Measurements from ENCODE around the gene PPP2R5A.

The PPP2R5A gene

GRCh38 chr1:212310383-212310782, 25.2 kb downstream of the PPP2R5A start:
- no peak for TF ChIP-seq EZH2phosphoT487 (IDR thresholded peaks at IDR 0.05; ENCODE audit: borderline replicate concordance)
- TF ChIP-seq, protein P1, sequence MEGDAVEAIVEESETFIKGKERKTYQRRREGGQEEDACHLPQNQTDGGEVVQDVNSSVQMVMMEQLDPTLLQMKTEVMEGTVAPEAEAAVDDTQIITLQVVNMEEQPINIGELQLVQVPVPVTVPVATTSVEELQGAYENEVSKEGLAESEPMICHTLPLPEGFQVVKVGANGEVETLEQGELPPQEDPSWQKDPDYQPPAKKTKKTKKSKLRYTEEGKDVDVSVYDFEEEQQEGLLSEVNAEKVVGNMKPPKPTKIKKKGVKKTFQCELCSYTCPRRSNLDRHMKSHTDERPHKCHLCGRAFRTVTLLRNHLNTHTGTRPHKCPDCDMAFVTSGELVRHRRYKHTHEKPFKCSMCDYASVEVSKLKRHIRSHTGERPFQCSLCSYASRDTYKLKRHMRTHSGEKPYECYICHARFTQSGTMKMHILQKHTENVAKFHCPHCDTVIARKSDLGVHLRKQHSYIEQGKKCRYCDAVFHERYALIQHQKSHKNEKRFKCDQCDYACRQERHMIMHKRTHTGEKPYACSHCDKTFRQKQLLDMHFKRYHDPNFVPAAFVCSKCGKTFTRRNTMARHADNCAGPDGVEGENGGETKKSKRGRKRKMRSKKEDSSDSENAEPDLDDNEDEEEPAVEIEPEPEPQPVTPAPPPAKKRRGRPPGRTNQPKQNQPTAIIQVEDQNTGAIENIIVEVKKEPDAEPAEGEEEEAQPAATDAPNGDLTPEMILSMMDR (conservative IDR thresholded peaks at IDR 0.05; ENCODE audit: low read length) = no peak
- Histone ChIP-seq H3K36me3 (ENCODE audit: insufficient read depth, low read length) (peaks cover 34% of the 10 kb centered on the region; the same call in 1 of the 2 replicates), H3K4me3 (ENCODE audit: low read length, poor library complexity, severe bottlenecking) (no peak overlapping the region), H3K9ac (ENCODE audit: low read depth, low read length, poor library complexity, severe bottlenecking) (no peak overlapping the region), H2AFZ (ENCODE audit: low read length) (no peak overlapping the region), H3K9me2 (replicated peaks; ENCODE audit: low read depth, low read length) (no peaks in the 10 kb centered on the region), H3K4me2 (ENCODE audit: low read depth, low read length, poor library complexity, severe bottlenecking) (no peak overlapping the region), H3K4me1 (ENCODE audit: insufficient read depth, low read length, poor library complexity, severe bottlenecking) (peaks cover 2% of the 10 kb centered on the region), H3K27me3 (ENCODE audit: insufficient read depth, low read length, poor library complexity, severe bottlenecking) (no peaks in the 10 kb centered on the region), H4K20me1 (ENCODE audit: insufficient read depth, low read length, poor library complexity, severe bottlenecking) (peaks cover 44% of the 10 kb centered on the region), H3K9me3 (ENCODE audit: insufficient read depth, low read depth, low read length) (no peaks in the 10 kb centered on the region), H3F3A (ENCODE audit: low read depth) (no peaks in the 10 kb centered on the region), H3K79me2 (ENCODE audit: insufficient read depth, low read length) (peaks cover 89% of the 10 kb centered on the region)

DNA sequence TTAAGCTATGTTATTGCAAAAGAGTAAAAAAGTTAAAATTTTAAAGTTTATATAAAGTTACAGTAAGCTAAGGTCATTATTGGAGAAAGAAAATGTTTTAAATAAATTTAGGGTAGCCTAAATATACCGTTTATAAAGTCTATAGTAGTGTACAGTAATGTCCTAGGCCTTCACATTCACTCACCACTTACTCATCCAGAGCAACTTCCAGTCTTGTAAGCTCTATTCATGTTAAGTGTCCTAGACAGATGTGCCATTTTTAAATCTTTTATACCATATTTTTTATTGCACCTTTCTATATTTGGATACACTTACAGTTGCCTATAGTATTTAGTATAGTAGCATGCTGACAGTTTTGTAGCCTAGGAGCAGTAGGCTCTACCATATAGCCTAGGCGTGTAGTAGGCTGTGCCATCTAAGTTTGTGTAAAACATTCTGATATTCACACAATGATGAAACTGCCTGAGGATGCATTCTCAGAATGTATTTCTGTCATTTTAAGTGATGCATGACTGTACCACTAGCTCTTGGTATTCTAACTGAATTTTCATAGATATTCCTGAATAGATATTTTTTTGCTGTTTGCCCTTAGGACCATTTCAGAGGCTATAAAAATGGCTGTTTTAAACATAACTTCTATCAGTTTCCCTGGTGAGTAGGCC, 26.8 kb downstream of the PPP2R5A start:
- Histone ChIP-seq H3F3A (ENCODE audit: low read depth) (no peaks in the 10 kb centered on the region), H4K20me1 (ENCODE audit: insufficient read depth, low read length, poor library complexity, severe bottlenecking) (peaks cover 49% of the 10 kb centered on the region), H3K4me2 (ENCODE audit: low read depth, low read length, poor library complexity, severe bottlenecking) (no peak overlapping the region), H3K27me3 (ENCODE audit: insufficient read depth, low read length, poor library complexity, severe bottlenecking) (no peaks in the 10 kb centered on the region), H3K9ac (ENCODE audit: low read depth, low read length, poor library complexity, severe bottlenecking) (no peak overlapping the region), H3K9me2 (replicated peaks; ENCODE audit: low read depth, low read length) (no peaks in the 10 kb centered on the region), H2AFZ (ENCODE audit: low read length) (no peak overlapping the region), H3K4me1 (ENCODE audit: insufficient read depth, low read length, poor library complexity, severe bottlenecking) (no peaks in the 10 kb centered on the region), H3K79me2 (ENCODE audit: insufficient read depth, low read length) (peaks cover 91% of the 10 kb centered on the region), H3K9me3 (ENCODE audit: insufficient read depth, low read depth, low read length) (no peaks in the 10 kb centered on the region), H3K4me3 (ENCODE audit: low read length, poor library complexity, severe bottlenecking) (no peak overlapping the region), H3K36me3 (ENCODE audit: insufficient read depth, low read length) (peaks cover 34% of the 10 kb centered on the region; the same call in 1 of the 2 replicates)
- no peak for TF ChIP-seq EZH2phosphoT487 (IDR thresholded peaks at IDR 0.05; ENCODE audit: borderline replicate concordance)
- TF ChIP-seq, protein P1 (conservative IDR thresholded peaks at IDR 0.05; ENCODE audit: low read length) = no peak

DNA sequence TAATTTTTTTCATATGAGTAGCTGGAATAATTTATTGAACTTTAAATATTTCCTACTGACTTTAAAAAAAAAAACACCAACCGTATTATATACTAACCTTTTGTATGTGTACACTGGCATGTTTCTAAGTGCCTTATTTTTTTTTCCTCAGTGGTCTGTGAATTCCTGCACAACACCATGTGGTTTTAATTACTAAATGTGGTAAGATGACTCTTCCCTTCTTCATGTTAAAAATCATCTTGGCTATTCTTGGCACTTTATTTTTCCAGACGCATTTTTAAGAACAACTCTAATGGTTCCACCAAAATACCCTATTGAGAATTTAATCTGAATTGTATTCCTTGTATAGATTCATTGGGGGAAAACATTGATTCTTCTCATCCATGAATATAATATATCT, 28.4 kb downstream of the PPP2R5A start:
- no peaks in the 10 kb centered on the region for H3K27me3 ChIP-seq (ENCODE audit: insufficient read depth, low read length, poor library complexity, severe bottlenecking)
- TF ChIP-seq, protein P1 (conservative IDR thresholded peaks at IDR 0.05; ENCODE audit: low read length) = no peak
- no peak for TF ChIP-seq EZH2phosphoT487 (IDR thresholded peaks at IDR 0.05; ENCODE audit: borderline replicate concordance)
- no peaks in the 10 kb centered on the region for H3K4me1 ChIP-seq (ENCODE audit: insufficient read depth, low read length, poor library complexity, severe bottlenecking)
- H3K9me3 ChIP-seq (ENCODE audit: insufficient read depth, low read depth, low read length) = no peaks in the 10 kb centered on the region
- no peak overlapping the region for H3K4me3 ChIP-seq (ENCODE audit: low read length, poor library complexity, severe bottlenecking)
- H3K36me3 ChIP-seq (ENCODE audit: insufficient read depth, low read length) = peaks cover 25% of the 10 kb centered on the region; the same call in 1 of the 2 replicates
- no peaks in the 10 kb centered on the region for H3F3A ChIP-seq (ENCODE audit: low read depth)
- H3K4me2 ChIP-seq (ENCODE audit: low read depth, low read length, poor library complexity, severe bottlenecking) = no peak overlapping the region
- H3K79me2 ChIP-seq (ENCODE audit: insufficient read depth, low read length) = peaks cover 91% of the 10 kb centered on the region
- H4K20me1 ChIP-seq (ENCODE audit: insufficient read depth, low read length, poor library complexity, severe bottlenecking) = peaks cover 56% of the 10 kb centered on the region
- H3K9ac ChIP-seq (ENCODE audit: low read depth, low read length, poor library complexity, severe bottlenecking) = no peak overlapping the region
- H2AFZ ChIP-seq (ENCODE audit: low read length) = no peak overlapping the region
- no peaks in the 10 kb centered on the region for H3K9me2 ChIP-seq (replicated peaks; ENCODE audit: low read depth, low read length)
